Neural cell (in vitro differentiated cells): ENCODE data around the gene NIFK. TPM values are rescaled to one million over a fixed set of nuclear protein-coding genes. Genes with fewer than 3 reads are reported as not detected.

Experiments used
- H2AFZ ChIP-seq: fragments of 200-600, 300-800 bp; sonication (generic), shearing (Covaris generic); 2 replicates; pipeline ENCODE4 v1.6.0; 2014; ENCODE audit warnings: low read depth, mild to moderate bottlenecking, antibody characterized with exemption, low read length, moderate library complexity
- H3F3A ChIP-seq: fragments of 200-600 bp; shearing (Covaris generic); 2 replicates; pipeline ENCODE4 v1.6.1; 2016; ENCODE audit warnings: mild to moderate bottlenecking, moderate library complexity, mixed read lengths, antibody characterized with exemption, low read length; ENCODE audit not compliant: insufficient read depth, poor library complexity, severe bottlenecking
- H3K27ac ChIP-seq: fragments of 200-600, 300-800 bp; sonication (generic), shearing (Covaris generic); 2 replicates; pipeline ENCODE4 v1.5.1; 2014; ENCODE audit warnings: mild to moderate bottlenecking, low read length, moderate library complexity
- H3K27me3 ChIP-seq: fragments of 300-800, 200-600 bp; sonication (generic), shearing (Covaris generic); 2 replicates; pipeline ENCODE4 v1.6.0; 2014; ENCODE audit warnings: mild to moderate bottlenecking, low read depth, low read length, moderate library complexity; ENCODE audit not compliant: insufficient read depth
- H3K36me3 ChIP-seq: fragments of 300-800, 200-600 bp; sonication (generic), shearing (Covaris generic); 2 replicates; pipeline ENCODE4 v1.5.1; 2014; ENCODE audit warnings: mild to moderate bottlenecking, antibody characterized with exemption, low read length, moderate library complexity; ENCODE audit not compliant: insufficient read depth
- H3K4me2 ChIP-seq: fragments of 300-800, 200-600 bp; sonication (generic), shearing (Covaris generic); 2 replicates; pipeline ENCODE4 v1.6.0; 2014; ENCODE audit warnings: mild to moderate bottlenecking, low read length
- H3K4me3 ChIP-seq: fragments of 300-800, 200-600 bp; sonication (generic), shearing (Covaris generic); 2 replicates; pipeline ENCODE4 v1.5.1; 2014; ENCODE audit warnings: mild to moderate bottlenecking, low read length, moderate library complexity
- H3K79me2 ChIP-seq: fragments of 200-600 bp; shearing (Covaris generic); replicated peaks from 2 replicates; pipeline ENCODE4 v1.6.0; 2014; ENCODE audit warnings: mild to moderate bottlenecking, low read length, moderate library complexity; ENCODE audit not compliant: insufficient read depth
- H3K9ac ChIP-seq: fragments of 300-800, 200-600 bp; sonication (generic), shearing (Covaris generic); 2 replicates; pipeline ENCODE4 v1.6.1; 2016; ENCODE audit warnings: mild to moderate bottlenecking, low read length, mixed read lengths
- H3K9me2 ChIP-seq: fragments of 200-600 bp; shearing (Covaris generic); 2 replicates; pipeline ENCODE4 v1.6.1; 2016; ENCODE audit warnings: mild to moderate bottlenecking, low read length, mixed read lengths; ENCODE audit not compliant: insufficient read depth
- H3K9me3 ChIP-seq: fragments of 200-600, 300-800 bp; sonication (generic), shearing (Covaris generic); 2 replicates; pipeline ENCODE4 v1.6.1; 2016; ENCODE audit warnings: mild to moderate bottlenecking, mixed run types, low read length, moderate library complexity, mixed read lengths
- H4K20me1 ChIP-seq: fragments of 200-600 bp; shearing (Covaris generic); 2 replicates; pipeline ENCODE4 v1.6.1; 2016; ENCODE audit warnings: mild to moderate bottlenecking, mixed run types; ENCODE audit not compliant: insufficient read depth
- CTCF ChIP-seq: fragments of 450-650 bp; IDR thresholded peaks from 2 replicates; pipeline ENCODE4 v1.5.1; 2014; ENCODE audit warnings: antibody characterized with exemption, mild to moderate bottlenecking, moderate library complexity; ENCODE audit not compliant: poor library complexity, severe bottlenecking
- EP300 ChIP-seq: fragments of 450-650 bp; conservative IDR thresholded peaks from 2 replicates; pipeline ENCODE4 v1.6.1; 2014; ENCODE audit warnings: antibody characterized with exemption, mild to moderate bottlenecking, moderate library complexity; ENCODE audit not compliant: poor library complexity, severe bottlenecking
- EZH2 ChIP-seq: fragments of 200-600, 300-800 bp; shearing (Covaris generic), sonication (generic); IDR thresholded peaks from 2 replicates; pipeline ENCODE4 v1.6.1; 2014; ENCODE audit warnings: antibody characterized with exemption, low read length, borderline replicate concordance, mild to moderate bottlenecking; ENCODE audit not compliant: insufficient read depth, poor library complexity, severe bottlenecking
- MXI1 ChIP-seq: fragments of 450-650 bp; conservative IDR thresholded peaks from 2 replicates; pipeline ENCODE4 v1.6.1; 2014; ENCODE audit warnings: antibody characterized with exemption, mild to moderate bottlenecking; ENCODE audit not compliant: poor library complexity, severe bottlenecking
- POLR2AphosphoS5 ChIP-seq: IDR thresholded peaks from 2 replicates; pipeline ENCODE4 v1.6.1; 2012
- RAD21 ChIP-seq: fragments of 450-650 bp; conservative IDR thresholded peaks from 2 replicates; pipeline ENCODE4 v1.6.1; 2014; ENCODE audit warnings: antibody characterized with exemption, mild to moderate bottlenecking, moderate library complexity
- REST ChIP-seq: IDR thresholded peaks from 2 replicates; pipeline ENCODE4 v1.6.1; 2012; ENCODE audit warnings: borderline replicate concordance
- SMC3 ChIP-seq: fragments of 450-650 bp; conservative IDR thresholded peaks from 2 replicates; pipeline ENCODE4 v1.6.1; 2014; ENCODE audit warnings: antibody characterized with exemption, mild to moderate bottlenecking, moderate library complexity; ENCODE audit not compliant: poor library complexity
- TAF1 ChIP-seq: IDR thresholded peaks from 2 replicates; pipeline ENCODE4 v1.6.1; 2012; ENCODE audit warnings: low read depth
- polyA plus RNA-seq: library from polyadenylated mRNA; depleted of rRNA; stranded (reverse); fragments of >200 nt; gene quantifications from 2 replicates; pipeline ENCODE4 v1.2.3, GENCODE V29; 2014

Gene NIFK
- polyA plus RNA-seq, 1 donor from 2014 or later = 60.9 TPM

GRCh38 chr2:121774235-121774634 is 37.6 kb upstream of the NIFK start:
- no peaks in the 10 kb centered on the region for H3F3A ChIP-seq
- no peak overlapping the region for H3K9ac ChIP-seq
- H4K20me1 ChIP-seq = no peaks in the 10 kb centered on the region
- TF ChIP-seq SMC3 (no peak), CTCF (no peak), RAD21 (no peak), POLR2AphosphoS5 (no peak), MXI1 (no peak), EP300 (no peak), EZH2 (no peak), TAF1 (no peak), REST (no peak)
- H2AFZ ChIP-seq = no peak overlapping the region
- H3K27ac ChIP-seq = no peak overlapping the region
- no peaks in the 10 kb centered on the region for H3K9me3 ChIP-seq
- no peak overlapping the region for H3K4me2 ChIP-seq
- H3K79me2 ChIP-seq = no peaks in the 10 kb centered on the region
- H3K4me3 ChIP-seq = no peak overlapping the region
- H3K9me2 ChIP-seq = no peaks in the 10 kb centered on the region
- no peaks in the 10 kb centered on the region for H3K27me3 ChIP-seq
- no peaks in the 10 kb centered on the region for H3K36me3 ChIP-seq

GRCh38 chr2:121771976-121772742 is 35.5 kb upstream of the NIFK start:
- H3K27me3 ChIP-seq = no peaks in the 10 kb centered on the region
- H3K4me2 ChIP-seq = no peak overlapping the region

More at GRCh38 chr2:121771976-121772742, 35.5 kb upstream of the NIFK start:
- no peak for TF ChIP-seq EZH2
- no peak for TF ChIP-seq MXI1
- TF ChIP-seq RAD21 = no peak
- TF ChIP-seq REST = no peak
- no peak for TF ChIP-seq TAF1
- no peak for TF ChIP-seq POLR2AphosphoS5
- TF ChIP-seq EP300 = no peak
- TF ChIP-seq SMC3 = no peak
- TF ChIP-seq CTCF = no peak
- Histone ChIP-seq H3K4me3 (no peak overlapping the region), H3F3A (no peaks in the 10 kb centered on the region), H4K20me1 (no peaks in the 10 kb centered on the region), H3K79me2 (no peaks in the 10 kb centered on the region), H3K27ac (no peak overlapping the region), H3K36me3 (no peaks in the 10 kb centered on the region), H3K9ac (no peak overlapping the region), H3K9me2 (no peaks in the 10 kb centered on the region), H3K9me3 (no peaks in the 10 kb centered on the region), H2AFZ (no peak overlapping the region)
